ENCODE results near the gene WFDC9.
"Not testable (repeated sequence)": the region's sequence is repeated elsewhere in the genome, so short reads cannot be mapped to it uniquely, and the experiment has no call there.

GRCh38 chr20:45569650-45570049 lies 61.4 kb downstream of the WFDC9 start:
- TF ChIP-seq CTCF (IDR thresholded peaks at IDR 0.05; ENCODE audit: extremely low read depth in 1 of 2, insufficient read depth in 1 of 2, low read depth in 1 of 2, low read length in 2 of 2); POLR2A (IDR thresholded peaks at IDR 0.05; ENCODE audit: low read depth, low read length); POLR2AphosphoS5 (IDR thresholded peaks at IDR 0.05; ENCODE audit: insufficient read depth, low read depth, low read length); MAX (IDR thresholded peaks at IDR 0.05; ENCODE audit: insufficient read depth, insufficient read length); EZH2 (IDR thresholded peaks at IDR 0.05; ENCODE audit: borderline replicate concordance, low read depth, low read length, severe bottlenecking); FOS (IDR thresholded peaks at IDR 0.05; ENCODE audit: borderline replicate concordance, insufficient read depth, low read length); JUN (IDR thresholded peaks at IDR 0.05; ENCODE audit: borderline replicate concordance, insufficient read depth, insufficient read length, low read depth); MYC (IDR thresholded peaks at IDR 0.05; ENCODE audit: low read depth, low read length): not testable (repeated sequence)

Measured in endothelial cell of umbilical vein (primary cell).